ENCODE data around the gene PRELID1. TPM values are rescaled to one million over a fixed set of nuclear protein-coding genes. Genes with fewer than 3 reads are reported as not detected.

Gene PRELID1
- total RNA-seq, 1 experiment from 2014 or later = 201 TPM

DNA sequence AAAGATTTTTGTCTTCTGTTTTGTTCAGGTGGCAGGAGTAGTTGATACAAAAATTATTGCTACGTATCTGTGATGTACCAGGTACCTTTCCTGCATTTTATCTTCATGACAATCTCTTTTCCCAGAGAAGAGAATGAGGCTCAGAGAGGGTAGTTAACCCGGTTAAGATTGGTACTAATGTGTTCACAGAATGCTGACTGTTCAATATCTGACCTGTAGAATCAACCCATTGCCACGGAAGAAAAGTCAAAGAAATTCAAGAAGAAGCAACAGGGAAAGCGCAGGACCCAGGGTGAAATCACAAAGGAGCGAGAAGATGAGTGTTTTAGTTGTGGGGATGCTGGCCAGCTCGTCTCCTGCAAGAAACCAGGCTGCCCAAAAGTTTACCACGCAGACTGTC is 11.9 kb upstream of the PRELID1 start:
- Histone ChIP-seq H3K27me3 (replicated peaks; ENCODE audit: control insufficient read depth, insufficient read depth, low read length) (no peaks in the 10 kb centered on the region), H3K4me1 (no peaks in the 10 kb centered on the region), H3K9me3 (no peaks in the 10 kb centered on the region), H3K4me3 (ENCODE audit: low read depth, low read length) (no peak overlapping the region), H3K36me3 (ENCODE audit: control insufficient read depth, insufficient read depth, low read length) (peaks cover 7% of the 10 kb centered on the region)
- no peak overlapping the region for H3K4me3 Mint-ChIP-seq (ENCODE audit: unreplicated experiment)
- BruUV-seq (replicated peaks) = no TSS peak
- ChIA-PET CTCF (no interaction called here), POLR2A (no interaction called here)
- DNase-seq = no peak
- no peaks in the 10 kb centered on the region for H3K4me1 Mint-ChIP-seq (ENCODE audit: low read depth, unreplicated experiment)
- H3K9me3 Mint-ChIP-seq (ENCODE audit: unreplicated experiment) = no peaks in the 10 kb centered on the region
- H3K27ac Mint-ChIP-seq (ENCODE audit: unreplicated experiment) = no peak overlapping the region
- intact Hi-C loops (cut with micrococcal nuclease; ENCODE audit: unreplicated experiment) = no loop called here
- H3K27me3 Mint-ChIP-seq (ENCODE audit: insufficient read depth, unreplicated experiment) = no peaks in the 10 kb centered on the region
- H3K36me3 Mint-ChIP-seq (ENCODE audit: insufficient read depth, unreplicated experiment) = peaks cover 51% of the 10 kb centered on the region
- TF ChIP-seq, protein P1, sequence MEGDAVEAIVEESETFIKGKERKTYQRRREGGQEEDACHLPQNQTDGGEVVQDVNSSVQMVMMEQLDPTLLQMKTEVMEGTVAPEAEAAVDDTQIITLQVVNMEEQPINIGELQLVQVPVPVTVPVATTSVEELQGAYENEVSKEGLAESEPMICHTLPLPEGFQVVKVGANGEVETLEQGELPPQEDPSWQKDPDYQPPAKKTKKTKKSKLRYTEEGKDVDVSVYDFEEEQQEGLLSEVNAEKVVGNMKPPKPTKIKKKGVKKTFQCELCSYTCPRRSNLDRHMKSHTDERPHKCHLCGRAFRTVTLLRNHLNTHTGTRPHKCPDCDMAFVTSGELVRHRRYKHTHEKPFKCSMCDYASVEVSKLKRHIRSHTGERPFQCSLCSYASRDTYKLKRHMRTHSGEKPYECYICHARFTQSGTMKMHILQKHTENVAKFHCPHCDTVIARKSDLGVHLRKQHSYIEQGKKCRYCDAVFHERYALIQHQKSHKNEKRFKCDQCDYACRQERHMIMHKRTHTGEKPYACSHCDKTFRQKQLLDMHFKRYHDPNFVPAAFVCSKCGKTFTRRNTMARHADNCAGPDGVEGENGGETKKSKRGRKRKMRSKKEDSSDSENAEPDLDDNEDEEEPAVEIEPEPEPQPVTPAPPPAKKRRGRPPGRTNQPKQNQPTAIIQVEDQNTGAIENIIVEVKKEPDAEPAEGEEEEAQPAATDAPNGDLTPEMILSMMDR (IDR thresholded peaks at IDR 0.05; ENCODE audit: insufficient read depth in 1 of 2, low read depth in 1 of 2, low read length in 1 of 2, severe bottlenecking in 1 of 2, unreplicated experiment in 1 of 2) = no peak

DNA sequence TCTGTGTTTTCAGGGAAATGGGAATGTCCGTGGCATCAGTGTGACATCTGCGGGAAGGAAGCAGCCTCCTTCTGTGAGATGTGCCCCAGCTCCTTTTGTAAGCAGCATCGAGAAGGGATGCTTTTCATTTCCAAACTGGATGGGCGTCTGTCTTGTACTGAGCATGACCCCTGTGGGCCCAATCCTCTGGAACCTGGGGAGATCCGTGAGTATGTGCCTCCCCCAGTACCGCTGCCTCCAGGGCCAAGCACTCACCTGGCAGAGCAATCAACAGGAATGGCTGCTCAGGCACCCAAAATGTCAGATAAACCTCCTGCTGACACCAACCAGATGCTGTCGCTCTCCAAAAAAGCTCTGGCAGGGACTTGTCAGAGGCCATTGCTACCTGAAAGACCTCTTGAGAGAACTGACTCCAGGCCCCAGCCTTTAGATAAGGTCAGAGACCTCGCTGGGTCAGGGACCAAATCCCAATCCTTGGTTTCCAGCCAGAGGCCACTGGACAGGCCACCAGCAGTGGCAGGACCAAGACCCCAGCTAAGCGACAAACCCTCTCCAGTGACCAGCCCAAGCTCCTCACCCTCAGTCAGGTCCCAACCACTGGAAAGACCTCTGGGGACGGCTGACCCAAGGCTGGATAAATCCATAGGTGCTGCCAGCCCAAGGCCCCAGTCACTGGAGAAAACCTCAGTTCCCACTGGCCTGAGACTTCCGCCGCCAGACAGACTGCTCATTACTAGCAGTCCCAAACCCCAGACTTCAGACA is 9.6 kb upstream of the PRELID1 start:
- Mint-ChIP-seq H3K9me3 (ENCODE audit: unreplicated experiment) (no peaks in the 10 kb centered on the region), H3K4me3 (ENCODE audit: unreplicated experiment) (no peak overlapping the region), H3K27ac (ENCODE audit: unreplicated experiment) (no peak overlapping the region), H3K27me3 (ENCODE audit: insufficient read depth, unreplicated experiment) (no peaks in the 10 kb centered on the region), H3K4me1 (ENCODE audit: low read depth, unreplicated experiment) (no peaks in the 10 kb centered on the region), H3K36me3 (ENCODE audit: insufficient read depth, unreplicated experiment) (peaks cover 73% of the 10 kb centered on the region)
- POLR2A ChIA-PET = no interaction called here
- Histone ChIP-seq H3K27me3 (replicated peaks; ENCODE audit: control insufficient read depth, insufficient read depth, low read length) (no peaks in the 10 kb centered on the region), H3K9me3 (no peaks in the 10 kb centered on the region), H3K36me3 (ENCODE audit: control insufficient read depth, insufficient read depth, low read length) (peaks cover 7% of the 10 kb centered on the region), H3K4me1 (no peaks in the 10 kb centered on the region), H3K4me3 (ENCODE audit: low read depth, low read length) (no peak overlapping the region)
- TF ChIP-seq, protein P1 (IDR thresholded peaks at IDR 0.05; ENCODE audit: insufficient read depth in 1 of 2, low read depth in 1 of 2, low read length in 1 of 2, severe bottlenecking in 1 of 2, unreplicated experiment in 1 of 2) = no peak
- intact Hi-C loops (cut with micrococcal nuclease; ENCODE audit: unreplicated experiment) = no loop called here
- DNase-seq = no peak
- CTCF ChIA-PET = no interaction called here
- no TSS peak for BruUV-seq (replicated peaks)

DNA sequence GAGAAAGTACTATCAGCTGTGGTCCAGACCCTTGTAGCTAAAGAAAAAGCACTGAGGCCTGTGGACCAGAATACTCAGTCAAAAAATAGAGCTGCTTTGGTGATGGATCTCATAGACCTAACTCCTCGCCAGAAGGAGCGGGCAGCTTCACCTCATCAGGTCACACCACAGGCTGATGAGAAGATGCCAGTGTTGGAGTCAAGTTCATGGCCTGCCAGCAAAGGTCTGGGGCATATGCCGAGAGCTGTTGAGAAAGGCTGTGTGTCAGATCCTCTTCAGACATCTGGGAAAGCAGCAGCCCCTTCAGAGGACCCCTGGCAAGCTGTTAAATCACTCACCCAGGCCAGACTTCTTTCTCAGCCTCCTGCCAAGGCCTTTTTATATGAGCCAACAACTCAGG is 9.0 kb upstream of the PRELID1 start:
- no TSS peak for BruUV-seq (replicated peaks)
- CTCF ChIA-PET = no interaction called here
- POLR2A ChIA-PET = no interaction called here
- no peak for DNase-seq
- peaks cover 72% of the 10 kb centered on the region for H3K36me3 Mint-ChIP-seq (ENCODE audit: insufficient read depth, unreplicated experiment)
- H3K4me1 Mint-ChIP-seq (ENCODE audit: low read depth, unreplicated experiment) = peaks cover 3% of the 10 kb centered on the region
- no peaks in the 10 kb centered on the region for H3K4me1 ChIP-seq
- H3K4me3 Mint-ChIP-seq (ENCODE audit: unreplicated experiment) = no peak overlapping the region
- no peak overlapping the region for H3K27ac Mint-ChIP-seq (ENCODE audit: unreplicated experiment)
- H3K36me3 ChIP-seq (ENCODE audit: control insufficient read depth, insufficient read depth, low read length) = peaks cover 9% of the 10 kb centered on the region
- intact Hi-C loops (cut with micrococcal nuclease; ENCODE audit: unreplicated experiment) = no loop called here
- TF ChIP-seq, protein P1 (IDR thresholded peaks at IDR 0.05; ENCODE audit: insufficient read depth in 1 of 2, low read depth in 1 of 2, low read length in 1 of 2, severe bottlenecking in 1 of 2, unreplicated experiment in 1 of 2) = no peak
- no peaks in the 10 kb centered on the region for H3K27me3 Mint-ChIP-seq (ENCODE audit: insufficient read depth, unreplicated experiment)
- H3K4me3 ChIP-seq (ENCODE audit: low read depth, low read length) = no peak overlapping the region
- no peaks in the 10 kb centered on the region for H3K9me3 Mint-ChIP-seq (ENCODE audit: unreplicated experiment)
- no peaks in the 10 kb centered on the region for H3K9me3 ChIP-seq
- no peaks in the 10 kb centered on the region for H3K27me3 ChIP-seq (replicated peaks; ENCODE audit: control insufficient read depth, insufficient read depth, low read length)

All from Caco-2 (cell line).